ENCODE measurements around the gene A3GALT2. TPM values are rescaled to one million over a fixed set of nuclear protein-coding genes. Genes with fewer than 3 reads are reported as not detected.

A3GALT2 gene
- polyA plus RNA-seq, 2 of the 4 experiments (the other 2 are of a cell fraction), result not detected

DNA sequence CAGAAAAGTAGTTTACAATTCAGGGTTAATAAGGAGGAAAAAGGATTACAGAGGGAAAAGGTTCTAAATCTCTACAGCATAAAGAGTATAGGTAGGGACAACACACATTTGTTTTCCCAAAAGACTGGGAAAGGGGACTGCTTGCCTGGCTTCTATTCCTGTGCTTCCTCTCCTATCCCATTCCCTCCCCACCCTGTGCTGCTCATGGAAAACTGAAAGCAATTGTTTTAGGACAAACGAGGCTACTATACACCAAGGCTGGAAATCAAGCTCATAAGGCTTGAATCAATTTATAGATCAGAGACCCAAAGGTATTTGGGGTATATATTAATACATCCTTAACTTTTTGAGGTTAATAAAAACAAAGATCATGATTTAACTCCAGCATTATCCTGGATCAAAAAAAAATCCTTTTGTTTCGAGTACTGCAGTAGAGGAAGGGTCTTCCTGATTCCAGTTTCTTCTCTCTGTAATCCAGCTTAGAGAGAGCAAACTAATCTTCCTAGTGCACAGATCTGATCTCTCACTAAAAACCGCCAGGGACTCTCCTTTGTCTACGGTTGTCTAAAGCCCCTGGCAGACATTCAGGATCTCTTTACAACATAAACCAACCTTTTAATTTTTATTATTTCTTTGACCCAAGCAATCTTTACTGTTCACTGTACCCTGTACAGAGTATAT lies 37.4 kb upstream of the A3GALT2 start:
- 65% methylated on average over 4 of the region's 4 CpGs for whole genome bisulfite sequencing (ENCODE audit: missing lambda C conversion rate)
- DNase-seq (ENCODE audit: low read depth in 1 of 2, low spot score in 1 of 2) (no peak), FAIRE-seq (no peak), ATAC-seq (no peak)
- Histone ChIP-seq H3K4me1 (no peaks in the 10 kb centered on the region), H3K4me2 (no peak overlapping the region), H3K27ac (no peak overlapping the region), H3K9me3 (no peaks in the 10 kb centered on the region), H3K4me3 (no peak overlapping the region)
- ChIA-PET CTCF (interaction anchor here (1.7 kb wide), 2 partner anchors 10 to 63 kb away, joined by 4 to 7 read pairs; no protein-coding TSS in a partner anchor), POLR2A (no interaction called here)
- TF ChIP-seq NFE2L2 (conservative IDR thresholded peaks at IDR 0.05; ENCODE audit: low read length) (no peak), BHLHE40 (IDR thresholded peaks at IDR 0.05; ENCODE audit: low read depth, low read length) (no peak), HDAC2 (IDR thresholded peaks at IDR 0.05) (no peak), CBX8 (IDR thresholded peaks at IDR 0.05) (no peak), ZFP36 (IDR thresholded peaks at IDR 0.05; ENCODE audit: borderline replicate concordance, partially characterized antibody) (no peak), GATA3 (IDR thresholded peaks at IDR 0.05; ENCODE audit: borderline replicate concordance) (no peak), ZC3H11A (IDR thresholded peaks at IDR 0.05) (no peak), KDM1A (IDR thresholded peaks at IDR 0.05; ENCODE audit: low read depth) (no peak), ESRRA (IDR thresholded peaks at IDR 0.05; ENCODE audit: borderline replicate concordance, low read length) (no peak), MAX (IDR thresholded peaks at IDR 0.05) (no peak), POLR2A (IDR thresholded peaks at IDR 0.05; ENCODE audit: low read length) (no peak)
- TF ChIP-seq, protein P1, sequence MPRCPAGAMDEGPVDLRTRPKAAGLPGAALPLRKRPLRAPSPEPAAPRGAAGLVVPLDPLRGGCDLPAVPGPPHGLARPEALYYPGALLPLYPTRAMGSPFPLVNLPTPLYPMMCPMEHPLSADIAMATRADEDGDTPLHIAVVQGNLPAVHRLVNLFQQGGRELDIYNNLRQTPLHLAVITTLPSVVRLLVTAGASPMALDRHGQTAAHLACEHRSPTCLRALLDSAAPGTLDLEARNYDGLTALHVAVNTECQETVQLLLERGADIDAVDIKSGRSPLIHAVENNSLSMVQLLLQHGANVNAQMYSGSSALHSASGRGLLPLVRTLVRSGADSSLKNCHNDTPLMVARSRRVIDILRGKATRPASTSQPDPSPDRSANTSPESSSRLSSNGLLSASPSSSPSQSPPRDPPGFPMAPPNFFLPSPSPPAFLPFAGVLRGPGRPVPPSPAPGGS (IDR thresholded peaks at IDR 0.05), result no peak

- POLR2A ChIA-PET, result no interaction called here
- FAIRE-seq, result no peak
- H3K4me1 ChIP-seq, result no peaks in the 10 kb centered on the region
Measured at GRCh38 chr1:33357099-33357498, 36.2 kb upstream of the A3GALT2 start.

GRCh38 chr1:33354707-33355316 lies 33.9 kb upstream of the A3GALT2 start:
- peaks cover 6% of the 10 kb centered on the region; the same call in 1 of the 3 replicates for H3K4me1 ChIP-seq
- no peak overlapping the region for H3K4me3 ChIP-seq
- TF ChIP-seq SMC3 (IDR thresholded peaks at IDR 0.05), result no peak
- no peak for TF ChIP-seq GATA3 (IDR thresholded peaks at IDR 0.05; ENCODE audit: borderline replicate concordance)
- TF ChIP-seq RCOR1 (IDR thresholded peaks at IDR 0.05; ENCODE audit: low read depth, low read length), result no peak
- no peak for TF ChIP-seq HMGXB4 (CRISPR knock-in tag; IDR thresholded peaks at IDR 0.05; ENCODE audit: borderline replicate concordance)
- no peak for TF ChIP-seq REST (IDR thresholded peaks at IDR 0.05)
- 88% methylated on average over 11 of the region's 16 CpGs for whole genome bisulfite sequencing (ENCODE audit: missing lambda C conversion rate)
- no peak overlapping the region for H3K4me2 ChIP-seq
- ChIA-PET CTCF (interaction anchor here (1.2 kb wide), 2 partner anchors 13 to 115 kb away, joined by 3 to 4 read pairs; no protein-coding TSS in a partner anchor), POLR2A (no interaction called here)
- FAIRE-seq (no peak), DNase-seq (ENCODE audit: low read depth in 1 of 2, low spot score in 1 of 2) (no peak), ATAC-seq (no peak)
- no peak overlapping the region for H3K27ac ChIP-seq
- H3K9me3 ChIP-seq, result no peaks in the 10 kb centered on the region

More at GRCh38 chr1:33357099-33357498, 36.2 kb upstream of the A3GALT2 start:
- CTCF ChIA-PET, result interaction anchor here (1.1 to 1.7 kb wide), 3 partner anchors 10 to 62 kb away, joined by 4 to 7 read pairs (median 7); no protein-coding TSS in a partner anchor
- TF ChIP-seq JUNB (IDR thresholded peaks at IDR 0.05), result no peak
- TF ChIP-seq, protein P2, sequence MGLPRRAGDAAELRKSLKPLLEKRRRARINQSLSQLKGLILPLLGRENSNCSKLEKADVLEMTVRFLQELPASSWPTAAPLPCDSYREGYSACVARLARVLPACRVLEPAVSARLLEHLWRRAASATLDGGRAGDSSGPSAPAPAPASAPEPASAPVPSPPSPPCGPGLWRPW (IDR thresholded peaks at IDR 0.05), result no peak
- no peak for TF ChIP-seq NFE2L2 (conservative IDR thresholded peaks at IDR 0.05; ENCODE audit: low read length)
- TF ChIP-seq EHF (CRISPR knock-in tag; IDR thresholded peaks at IDR 0.05), result no peak
- TF ChIP-seq CEBPB (IDR thresholded peaks at IDR 0.05), result no peak
- TF ChIP-seq ELK1 (IDR thresholded peaks at IDR 0.05; ENCODE audit: low read depth, low read length), result no peak
- Histone ChIP-seq H3K9me3 (no peaks in the 10 kb centered on the region), H3K27ac (no peak overlapping the region), H3K4me3 (no peak overlapping the region), H3K4me2 (no peak overlapping the region)
- DNase-seq (ENCODE audit: low read depth in 1 of 2, low spot score in 1 of 2) (no peak), ATAC-seq (no peak)
- 86% methylated on average over 5 of the region's 5 CpGs for WGBS (ENCODE audit: missing lambda C conversion rate)

All from A549 (cell line).